Stimulated activated CD8-positive, alpha-beta memory T cell treated with anti-CD3 and anti-CD28 coated beads, Interleukin-12 subunit alpha, Interleukin-12 subunit beta, amount 100 ng/mL, for 4 hours (primary cell): ENCODE data around the gene IL5RA.

Experiments used
- DNase-seq: peaks from one replicate; pipeline ENCODE4 v3.0.0-alpha.2; 2020; ENCODE audit warnings: low read depth

Gene IL5RA

GRCh38 chr3:3107181-3107580, 3.0 kb downstream of the IL5RA start:
- no peak for DNase-seq

- no peak for DNase-seq
These were observed 4.4 kb downstream of the IL5RA start for GRCh38 chr3:3105815-3106214.

GRCh38 chr3:3105246-3105645, 4.9 kb downstream of the IL5RA start:
- no peak for DNase-seq

GRCh38 chr3:3102751-3103150, 7.4 kb downstream of the IL5RA start:
- no peak for DNase-seq

GRCh38 chr3:3101660-3102458, 8.3 kb downstream of the IL5RA start:
- DNase-seq, result no peak

GRCh38 chr3:3097958-3098357, 12.2 kb downstream of the IL5RA start:
- DNase-seq, result no peak

- no peak for DNase-seq
These were observed 21.2 kb downstream of the IL5RA start for GRCh38 chr3:3089017-3089416.

- DNase-seq, result no peak
These were observed 22.3 kb downstream of the IL5RA start for GRCh38 chr3:3087716-3088465.

GRCh38 chr3:3087279-3087678, 22.9 kb downstream of the IL5RA start:
- DNase-seq, result no peak

- DNase-seq, result no peak
These were observed 23.9 kb downstream of the IL5RA start for GRCh38 chr3:3086239-3086638.

GRCh38 chr3:3085782-3086181, 24.4 kb downstream of the IL5RA start:
- DNase-seq, result no peak

- DNase-seq, result no peak
These were observed 25.3 kb downstream of the IL5RA start for GRCh38 chr3:3084890-3085289.

- no peak for DNase-seq
These were observed 27.8 kb downstream of the IL5RA start for GRCh38 chr3:3082234-3082924.

GRCh38 chr3:3081381-3082233, 28.6 kb downstream of the IL5RA start:
- no peak for DNase-seq

- DNase-seq, result no peak
These were observed 29.9 kb downstream of the IL5RA start for GRCh38 chr3:3080309-3080708.

GRCh38 chr3:3074551-3075257, 35.5 kb downstream of the IL5RA start:
- DNase-seq, result no peak

GRCh38 chr3:3071136-3071535, 39.0 kb downstream of the IL5RA start:
- DNase-seq, result no peak

GRCh38 chr3:3069723-3070122, 40.5 kb downstream of the IL5RA start:
- no peak for DNase-seq

GRCh38 chr3:3068358-3068881, 41.8 kb downstream of the IL5RA start:
- DNase-seq, result no peak

- no peak for DNase-seq
These were observed 43.3 kb downstream of the IL5RA start for GRCh38 chr3:3066910-3067309.

- DNase-seq, result no peak
These were observed 43.8 kb downstream of the IL5RA start for GRCh38 chr3:3066378-3066777.
